Glutamatergic neuron (in vitro differentiated cells): ENCODE measurements around the gene ZBTB7C. TPM values are rescaled to one million over a fixed set of nuclear protein-coding genes. Genes with fewer than 3 reads are reported as not detected.

Experiments used
- DNase-seq: peaks from one replicate; pipeline ENCODE4 v3.0.0; 2022
- H3K27ac Mint-ChIP-seq: one replicate; pipeline ENCODE4 v1.8.0; 2020; ENCODE audit warnings: mild to moderate bottlenecking, mixed read lengths, inconsistent platforms; ENCODE audit not compliant: unreplicated experiment
- H3K27me3 Mint-ChIP-seq: one replicate; pipeline ENCODE4 v1.8.0; 2020; ENCODE audit warnings: mild to moderate bottlenecking, moderate library complexity, mixed read lengths, inconsistent platforms; ENCODE audit not compliant: unreplicated experiment
- H3K36me3 Mint-ChIP-seq: one replicate; pipeline ENCODE4 v1.8.0; 2020; ENCODE audit warnings: mild to moderate bottlenecking, mixed read lengths, inconsistent platforms; ENCODE audit not compliant: unreplicated experiment
- H3K4me1 Mint-ChIP-seq: one replicate; pipeline ENCODE4 v1.8.0; 2020; ENCODE audit warnings: mild to moderate bottlenecking, low read depth, mixed read lengths, inconsistent platforms; ENCODE audit not compliant: unreplicated experiment
- H3K4me3 Mint-ChIP-seq: one replicate; pipeline ENCODE4 v1.8.0; 2020; ENCODE audit warnings: mild to moderate bottlenecking, mixed read lengths, inconsistent platforms; ENCODE audit not compliant: unreplicated experiment
- H3K9me3 Mint-ChIP-seq: one replicate; pipeline ENCODE4 v1.8.0; 2020; ENCODE audit warnings: mild to moderate bottlenecking, moderate library complexity, mixed read lengths, inconsistent platforms; ENCODE audit not compliant: unreplicated experiment
- total RNA-seq: library from RNA; stranded (reverse); fragmentation: NEBNext Ultra II Directional; extraction: Animal tissue kit (Norgen Biotek cat#: 25700); gene quantifications from one replicate; pipeline ENCODE4 v1.2.1, GENCODE V29; 2021; ENCODE audit not compliant: unreplicated experiment
- TF ChIP-seq, protein P1 (sequence below): fragments of 200-600 bp; sonication (generic); IDR thresholded peaks from one replicate; pipeline ENCODE4 v1.5.0; 2021; ENCODE audit not compliant: partially characterized antibody, unreplicated experiment

The ZBTB7C gene
- total RNA-seq, 1 donor from 2014 or later: 10.6 TPM

DNA sequence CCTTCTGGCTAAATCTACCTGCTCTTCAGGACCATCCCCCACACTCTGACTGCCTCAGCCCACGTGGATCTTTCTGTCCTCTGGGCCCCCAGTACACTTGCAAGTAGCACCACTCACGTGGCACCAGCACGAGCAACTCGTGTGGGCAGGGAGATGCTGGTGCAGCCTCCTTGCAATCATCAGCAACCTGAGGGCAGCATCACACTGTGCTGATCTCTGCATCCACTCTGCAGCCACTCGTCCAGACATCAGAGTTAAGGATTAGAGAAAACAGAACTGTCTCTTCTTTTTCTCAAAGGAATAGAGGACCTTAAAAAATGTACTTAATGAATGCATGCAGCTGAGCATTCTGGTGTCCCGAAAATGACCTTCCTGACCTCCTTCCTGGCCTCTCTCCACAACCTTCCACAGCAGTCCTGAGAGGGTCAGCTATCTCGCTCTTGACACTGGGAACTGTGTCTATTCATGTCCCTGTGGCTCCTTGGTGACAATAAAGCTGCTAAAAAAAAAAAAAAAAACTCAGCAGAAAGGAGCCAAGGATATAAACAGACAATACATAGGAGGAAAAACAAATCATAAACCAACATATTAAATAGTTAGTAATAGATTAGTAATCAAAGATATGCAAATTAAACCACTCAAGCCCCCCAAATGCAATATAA is 145.9 kb downstream of the ZBTB7C start:
- no peaks in the 10 kb centered on the region for H3K27me3 Mint-ChIP-seq
- TF ChIP-seq, protein P1, sequence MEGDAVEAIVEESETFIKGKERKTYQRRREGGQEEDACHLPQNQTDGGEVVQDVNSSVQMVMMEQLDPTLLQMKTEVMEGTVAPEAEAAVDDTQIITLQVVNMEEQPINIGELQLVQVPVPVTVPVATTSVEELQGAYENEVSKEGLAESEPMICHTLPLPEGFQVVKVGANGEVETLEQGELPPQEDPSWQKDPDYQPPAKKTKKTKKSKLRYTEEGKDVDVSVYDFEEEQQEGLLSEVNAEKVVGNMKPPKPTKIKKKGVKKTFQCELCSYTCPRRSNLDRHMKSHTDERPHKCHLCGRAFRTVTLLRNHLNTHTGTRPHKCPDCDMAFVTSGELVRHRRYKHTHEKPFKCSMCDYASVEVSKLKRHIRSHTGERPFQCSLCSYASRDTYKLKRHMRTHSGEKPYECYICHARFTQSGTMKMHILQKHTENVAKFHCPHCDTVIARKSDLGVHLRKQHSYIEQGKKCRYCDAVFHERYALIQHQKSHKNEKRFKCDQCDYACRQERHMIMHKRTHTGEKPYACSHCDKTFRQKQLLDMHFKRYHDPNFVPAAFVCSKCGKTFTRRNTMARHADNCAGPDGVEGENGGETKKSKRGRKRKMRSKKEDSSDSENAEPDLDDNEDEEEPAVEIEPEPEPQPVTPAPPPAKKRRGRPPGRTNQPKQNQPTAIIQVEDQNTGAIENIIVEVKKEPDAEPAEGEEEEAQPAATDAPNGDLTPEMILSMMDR: no peak
- H3K9me3 Mint-ChIP-seq: peaks cover 1% of the 10 kb centered on the region
- no peak overlapping the region for H3K27ac Mint-ChIP-seq
- H3K4me1 Mint-ChIP-seq: peaks cover 19% of the 10 kb centered on the region
- no peak overlapping the region for H3K4me3 Mint-ChIP-seq
- no peak for DNase-seq
- H3K36me3 Mint-ChIP-seq: no peaks in the 10 kb centered on the region

DNA sequence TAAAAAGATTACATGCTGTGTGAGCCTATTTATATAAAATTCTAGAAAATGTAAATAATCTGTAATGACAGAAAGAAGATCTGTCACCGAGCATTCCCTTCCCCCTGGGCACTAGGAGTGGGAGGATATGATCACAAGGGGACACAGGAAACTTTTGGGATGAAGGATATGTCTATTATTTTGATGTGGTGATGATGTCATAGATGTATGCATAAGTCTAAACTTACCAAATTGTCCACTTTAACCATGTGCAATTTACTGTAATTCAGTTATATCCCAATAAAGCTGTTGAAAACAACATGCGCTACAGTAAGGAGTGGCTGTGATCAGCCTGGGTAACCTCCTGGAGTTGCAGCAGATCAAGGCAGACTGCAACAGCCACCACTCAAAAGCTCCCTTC is 148.9 kb downstream of the ZBTB7C start:
- no peaks in the 10 kb centered on the region for H3K27me3 Mint-ChIP-seq
- H3K36me3 Mint-ChIP-seq: no peaks in the 10 kb centered on the region
- no peak overlapping the region for H3K27ac Mint-ChIP-seq
- H3K4me3 Mint-ChIP-seq: no peak overlapping the region
- H3K9me3 Mint-ChIP-seq: no peaks in the 10 kb centered on the region
- no peak for DNase-seq
- TF ChIP-seq, protein P1: no peak
- peaks cover 14% of the 10 kb centered on the region for H3K4me1 Mint-ChIP-seq

DNA sequence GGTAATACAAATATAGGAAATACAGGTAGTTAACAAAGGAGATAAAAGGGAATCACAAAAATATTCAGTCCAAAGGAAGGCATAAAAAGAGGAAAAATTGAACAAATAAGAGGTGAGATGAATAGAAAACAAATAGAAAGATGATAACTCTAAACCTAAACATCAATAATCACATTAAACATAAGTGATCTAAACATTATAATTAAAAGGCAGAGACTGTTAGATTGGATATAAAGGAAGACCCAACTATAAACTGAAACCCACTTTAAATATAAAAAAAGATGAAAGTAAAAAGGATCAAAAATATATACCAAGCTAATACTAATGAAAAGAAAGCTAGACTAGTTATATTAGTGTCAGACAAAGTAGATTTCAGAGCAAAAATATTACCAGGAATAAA is 152.3 kb downstream of the ZBTB7C start:
- H3K36me3 Mint-ChIP-seq: no peaks in the 10 kb centered on the region
- DNase-seq: no peak
- H3K4me3 Mint-ChIP-seq: no peak overlapping the region
- no peaks in the 10 kb centered on the region for H3K4me1 Mint-ChIP-seq
- TF ChIP-seq, protein P1: no peak
- no peak overlapping the region for H3K27ac Mint-ChIP-seq
- no peaks in the 10 kb centered on the region for H3K27me3 Mint-ChIP-seq
- no peaks in the 10 kb centered on the region for H3K9me3 Mint-ChIP-seq

DNA sequence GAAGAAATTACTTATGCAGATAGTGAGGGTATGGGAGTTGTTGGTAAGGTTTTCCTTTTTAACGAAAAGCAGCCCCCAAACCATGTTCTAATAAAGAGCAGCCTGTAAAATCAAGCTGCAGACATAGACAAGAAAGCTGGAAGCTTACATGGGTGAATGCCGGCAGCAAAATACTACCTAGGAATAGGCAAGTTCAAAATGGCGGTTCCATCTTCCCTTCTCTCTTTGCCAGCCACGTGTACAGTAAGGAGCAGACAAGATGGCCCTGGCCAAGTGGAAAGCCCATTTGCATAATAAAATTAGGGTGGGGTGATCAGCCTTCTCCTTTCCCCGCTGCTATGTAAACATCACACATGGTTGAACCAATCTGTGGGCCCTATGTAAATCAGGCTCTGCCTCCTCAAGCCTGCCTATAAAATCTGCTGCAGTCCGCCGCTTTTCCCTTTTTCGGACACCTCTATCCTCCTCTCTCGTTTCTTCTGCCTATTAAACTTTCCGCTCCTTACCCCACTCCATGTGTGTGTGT is 155.0 kb downstream of the ZBTB7C start:
- H3K4me1 Mint-ChIP-seq: no peaks in the 10 kb centered on the region
- no peak overlapping the region for H3K4me3 Mint-ChIP-seq
- DNase-seq: no peak
- H3K9me3 Mint-ChIP-seq: no peaks in the 10 kb centered on the region
- TF ChIP-seq, protein P1: no peak
- no peaks in the 10 kb centered on the region for H3K27me3 Mint-ChIP-seq
- H3K36me3 Mint-ChIP-seq: no peaks in the 10 kb centered on the region
- no peak overlapping the region for H3K27ac Mint-ChIP-seq

DNA sequence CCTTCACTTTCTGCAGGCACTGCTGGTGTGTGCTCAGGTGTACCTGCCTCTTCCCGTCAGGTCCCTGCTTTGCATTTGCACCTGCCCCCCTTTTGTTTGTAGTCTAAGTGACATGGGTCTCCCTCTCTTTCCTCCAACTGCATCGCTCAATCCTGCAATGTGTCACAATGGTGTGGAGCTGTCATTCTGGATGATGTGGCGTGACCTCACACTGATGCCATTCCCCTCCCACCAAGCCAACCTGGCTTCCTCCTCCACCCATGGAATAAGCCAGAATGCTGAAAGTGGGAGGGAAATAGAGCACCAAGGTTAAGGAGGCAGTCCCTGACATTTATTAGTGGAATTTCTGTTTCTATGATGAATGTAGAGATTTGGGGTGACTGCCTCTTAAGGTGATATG is 156.7 kb downstream of the ZBTB7C start:
- no peak for DNase-seq
- Mint-ChIP-seq H3K4me3 (no peak overlapping the region), H3K27me3 (no peaks in the 10 kb centered on the region), H3K4me1 (no peaks in the 10 kb centered on the region), H3K36me3 (peaks cover 6% of the 10 kb centered on the region), H3K27ac (no peak overlapping the region), H3K9me3 (peaks cover 3% of the 10 kb centered on the region)
- TF ChIP-seq, protein P1: no peak
